Measurements from ENCODE around the gene ZNF35.
"Not testable (repeated sequence)": the region's sequence is repeated elsewhere in the genome, so short reads cannot be mapped to it uniquely, and the experiment has no call there.

ZNF35 gene

GRCh38 chr3:44661189-44661588 lies 12.7 kb downstream of the ZNF35 start:
- peak; percentile 7 for DNase-seq (ENCODE audit: low read depth)
- H3K4me3 ChIP-seq (ENCODE audit: low read length), result no peak overlapping the region
- TF ChIP-seq CTCF (IDR thresholded peaks at IDR 0.05; ENCODE audit: insufficient read depth, low read depth, low read length, missing control alignments), result peak; percentile 53

DNA sequence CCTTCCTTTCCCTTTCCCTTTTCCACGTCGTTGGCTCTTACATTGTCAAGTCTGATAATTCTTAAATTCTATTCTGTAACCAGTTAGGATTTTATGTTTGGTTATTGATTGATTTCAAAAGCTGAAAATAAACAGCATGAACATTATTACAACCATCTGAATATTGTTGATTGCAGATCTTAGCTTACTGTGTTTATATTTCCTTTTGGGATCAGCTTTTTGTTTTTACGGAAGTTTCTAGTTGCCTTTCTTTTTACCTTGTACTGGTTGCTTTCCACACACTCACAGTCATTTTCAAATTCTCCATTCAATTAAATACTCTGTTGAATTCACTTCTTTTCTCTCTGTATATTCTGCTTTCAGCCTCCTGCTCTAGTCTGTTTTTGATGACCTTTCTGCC lies 16.6 kb downstream of the ZNF35 start:
- DNase-seq (ENCODE audit: low read depth), result no peak
- no peak overlapping the region for H3K4me3 ChIP-seq (ENCODE audit: low read length)
- TF ChIP-seq CTCF (IDR thresholded peaks at IDR 0.05; ENCODE audit: insufficient read depth, low read depth, low read length, missing control alignments), result no peak

DNA sequence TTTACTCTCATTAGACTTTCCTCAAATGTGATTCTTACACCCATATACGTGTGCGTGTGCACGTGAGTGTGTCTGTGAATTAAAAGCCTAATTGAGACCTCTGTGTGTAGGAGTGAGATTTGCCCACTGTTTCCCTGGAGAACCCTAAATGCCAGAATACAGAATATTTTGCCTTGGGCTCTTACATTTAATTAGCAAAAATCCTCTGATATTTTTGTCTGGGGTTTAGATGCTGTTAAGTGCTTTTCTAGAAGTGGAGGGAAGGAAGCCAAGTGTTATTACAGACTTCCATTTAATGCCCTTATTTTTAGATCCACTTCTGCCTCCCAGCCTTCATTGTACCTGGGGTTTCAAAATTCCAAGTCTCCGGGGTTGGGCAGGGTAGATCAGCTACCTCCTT lies 17.8 kb downstream of the ZNF35 start:
- no peak overlapping the region for H3K4me3 ChIP-seq (ENCODE audit: low read length)
- TF ChIP-seq CTCF (IDR thresholded peaks at IDR 0.05; ENCODE audit: insufficient read depth, low read depth, low read length, missing control alignments), result no peak
- no peak for DNase-seq (ENCODE audit: low read depth)

- TF ChIP-seq CTCF (IDR thresholded peaks at IDR 0.05; ENCODE audit: insufficient read depth, low read depth, low read length, missing control alignments), result no peak
- H3K4me3 ChIP-seq (ENCODE audit: low read length), result no peak overlapping the region
- DNase-seq (ENCODE audit: low read depth), result no peak
Measured at GRCh38 chr3:44669760-44670159, 21.2 kb downstream of the ZNF35 start.

GRCh38 chr3:44673466-44673865 lies 24.9 kb downstream of the ZNF35 start:
- not testable (repeated sequence) for H3K4me3 ChIP-seq (ENCODE audit: low read length); DNase-seq (ENCODE audit: low read depth)

DNA sequence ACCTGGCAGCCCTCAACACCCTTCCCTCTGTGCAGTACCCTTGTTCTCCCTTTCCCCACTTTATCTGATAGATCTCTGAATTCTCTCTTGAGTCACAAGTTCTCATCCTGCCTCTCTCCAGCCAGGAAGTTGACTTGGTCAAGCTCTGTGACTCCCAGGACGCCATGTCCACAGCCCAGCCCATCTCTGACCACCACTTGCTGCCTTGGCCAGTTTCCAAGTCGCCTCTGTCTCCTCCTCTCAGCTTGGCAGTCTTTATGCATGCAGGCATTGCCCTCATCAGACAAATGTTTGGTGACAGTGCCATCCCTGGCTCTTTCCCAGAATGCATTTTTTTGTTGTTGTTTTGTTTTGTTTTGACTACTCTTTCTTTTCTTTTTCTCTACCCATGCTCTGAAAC lies 25.7 kb downstream of the ZNF35 start:
- no peak for TF ChIP-seq CTCF (IDR thresholded peaks at IDR 0.05; ENCODE audit: insufficient read depth, low read depth, low read length, missing control alignments)
- DNase-seq (ENCODE audit: low read depth), result no peak
- no peak overlapping the region for H3K4me3 ChIP-seq (ENCODE audit: low read length)

DNA sequence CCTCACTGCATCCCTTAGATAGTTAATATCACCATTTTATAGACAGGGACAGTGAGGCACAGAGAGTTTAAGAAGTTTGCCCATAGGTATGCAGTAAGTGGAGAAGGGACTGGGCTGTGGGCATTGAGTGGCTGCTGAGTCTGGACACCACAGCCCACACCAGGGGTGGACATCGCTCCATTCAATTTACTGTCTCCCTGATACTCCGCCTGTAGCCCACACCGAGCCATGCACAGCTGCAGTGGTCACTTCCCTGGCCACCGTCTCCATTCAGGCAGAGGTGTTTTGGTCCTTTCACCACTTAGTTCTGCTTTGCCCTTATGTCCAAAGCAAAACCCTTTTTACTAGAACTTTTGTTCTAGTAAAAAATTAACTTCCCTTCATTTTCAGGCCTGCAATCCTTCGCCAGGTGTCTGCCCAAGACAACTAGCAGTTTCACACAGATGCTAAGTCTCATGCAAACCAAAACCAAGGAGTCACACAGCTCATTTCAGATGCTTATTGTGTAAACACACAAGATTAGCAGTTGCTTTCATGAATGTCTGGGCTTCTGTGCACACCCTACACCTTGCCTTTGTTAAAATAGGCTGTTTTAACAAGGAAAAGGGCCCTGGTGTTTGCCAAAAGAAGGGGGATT lies 30.1 kb downstream of the ZNF35 start:
- no peak for DNase-seq (ENCODE audit: low read depth)
- no peak for TF ChIP-seq CTCF (IDR thresholded peaks at IDR 0.05; ENCODE audit: insufficient read depth, low read depth, low read length, missing control alignments)
- H3K4me3 ChIP-seq (ENCODE audit: low read length), result no peak overlapping the region

Measured in epithelial cell of esophagus (primary cell).